Pancreas (tissue), 10 donors: ENCODE measurements around the gene CCDC102A. TPM values are rescaled to one million over a fixed set of nuclear protein-coding genes. Genes with fewer than 3 reads are reported as not detected.

ENCODE experiments used
- ATAC-seq, 4 donors: fragments of 200-7000 bp; cut with Tn5 transposase; one replicate each; pipeline versions ENCODE4 v1.8.0 to v1.9.1; 2020; ENCODE audit warnings: mild to moderate bottlenecking in 4 of 4, moderate library complexity in 4 of 4
- DNase-seq, 6 donors: peaks; one replicate each; pipeline ENCODE4 v3.0.0-alpha.2; 2020
- FAIRE-seq: peaks from 2 replicates; lab custom pipeline; 2012; peaks lifted over from hg19 to GRCh38; lab: Jason Lieb, UNC
- H3K27ac ChIP-seq, 4 donors: fragments of 200-600 bp; sonication (generic); 1 replicate in 3 of 4; 2 replicates in 1 of 4; pipeline versions ENCODE4 v1.5.0 to v1.8.0; 2020
- H3K27me3 ChIP-seq, 4 donors: fragments of 200-600 bp; one replicate each; pipeline ENCODE4 v1.8.0; 2021
- H3K36me3 ChIP-seq, 3 donors: fragments of 200-600 bp; sonication (generic) in 1 of 3; one replicate each; pipeline versions ENCODE4 v1.5.0 to v1.8.0; 2020 to 2021
- H3K4me1 ChIP-seq, 3 donors: fragments of 200-600 bp; one replicate each; pipeline ENCODE4 v1.8.0; 2021
- H3K4me3 ChIP-seq, 4 donors: fragments of 200-600 bp; sonication (generic) in 2 of 4; one replicate each; pipeline versions ENCODE4 v1.5.0 to v1.8.0; 2020 to 2021
- H3K9me3 ChIP-seq, 4 donors: fragments of 200-600 bp; one replicate each; pipeline ENCODE4 v1.8.0; 2021
- CTCF ChIP-seq, 4 donors: fragments of 200-600 bp; sonication (generic) in 3 of 4; IDR thresholded peaks; one replicate each; pipeline versions ENCODE4 v1.5.0 to v1.8.0; 2021; ENCODE audit warnings: antibody characterized with exemption in 4 of 4
- WGBS, 2 donors: extraction: QIAGEN DNeasy Blood & Tissue Kit; methylation state at CpG; one replicate each; pipeline ENCODE4 v1.1.7; 2013; 5-methylcytosine and 5-hydroxymethylcytosine counted together
- intact Hi-C, 3 donors: fragments of 100-400 bp; cut with DNase I; formaldehyde crosslinking; loops; one replicate each; pipeline versions ENCODE4 v1.11.1 to v1.14.2; 2022
- polyA plus RNA-seq, 2 donors: library from polyadenylated mRNA; stranded (reverse); fragments of 200-250 nt; gene quantifications; one replicate each; pipeline ENCODE4 v1.2.3, GENCODE V29; 2013
- total RNA-seq, 6 donors: library from RNA; stranded (reverse); fragmentation: NEBNext Ultra II Directional in 4 of 6; extraction: Animal tissue kit (Norgen Biotek cat#: 25700) in 4 of 6; gene quantifications; one replicate each; pipeline versions ENCODE4 v1.2.1 to v1.2.4, GENCODE V29; 2021 to 2023
- donor health status: healthy with polysubstance abuse.
- donor health status: DM: no; HTN: no; CAD: no; lungs with moderate emphysema.
- donor health status: DM: no; HTN: no; CAD: no.
- donor health status: control.
- donor health status: control.
- donor health status: Bipolar disorder and iron deficiency.
- donor health status: DM: yes; HTN: yes; CAD: no.
- donor health status: DM: no; HTN: no; CAD: no.
- donor health status: DM: no; HTN: no; CAD: no.
- donor health status: DM: yes; HTN: yes; CAD: no.

Gene CCDC102A
- total and polyA plus RNA-seq, 8 donors, result 2.2 to 5.8 (median 2.9) TPM

- no peaks in the 10 kb centered on the region for H3K36me3 ChIP-seq
- TF ChIP-seq CTCF (IDR thresholded peaks at IDR 0.05), result no peak
- FAIRE-seq, result no peak
- WGBS, 2 donors, result 70 to 85% methylated on average over 3 of the region's 3 CpGs
- intact Hi-C loops, result no loop called here
- no peaks in the 10 kb centered on the region for H3K4me1 ChIP-seq
- H3K27me3 ChIP-seq, result no peaks in the 10 kb centered on the region
- H3K9me3 ChIP-seq, result no peaks in the 10 kb centered on the region
- H3K4me3 ChIP-seq, result no peak overlapping the region
- no peak overlapping the region for H3K27ac ChIP-seq
- ATAC-seq, result no peak
- no peak for DNase-seq
Observed at GRCh38 chr16:57566436-57566835, 30.1 kb upstream of the CCDC102A start.

- Histone ChIP-seq H3K4me3 (no peak overlapping the region), H3K27ac (no peak overlapping the region), H3K9me3 (no peaks in the 10 kb centered on the region), H3K27me3 (no peaks in the 10 kb centered on the region), H3K36me3 (no peaks in the 10 kb centered on the region), H3K4me1 (no peaks in the 10 kb centered on the region)
- 57 to 74% methylated on average over 3 of the region's 3 CpGs for WGBS, 2 donors
- DNase-seq (no peak), FAIRE-seq (no peak), ATAC-seq (no peak)
- TF ChIP-seq CTCF (IDR thresholded peaks at IDR 0.05), result no peak
- intact Hi-C loops, result no loop called here
Observed at GRCh38 chr16:57565461-57565860, 29.1 kb upstream of the CCDC102A start.

- FAIRE-seq, result no peak
- no peaks in the 10 kb centered on the region for H3K9me3 ChIP-seq
- intact Hi-C loops, result no loop called here
- 55 to 68% methylated on average over 10 of the region's 10 CpGs for WGBS, 2 donors
- no peaks in the 10 kb centered on the region for H3K27me3 ChIP-seq
- H3K36me3 ChIP-seq, result no peaks in the 10 kb centered on the region
- no peak for ATAC-seq
- TF ChIP-seq CTCF (IDR thresholded peaks at IDR 0.05), result no peak
- no peaks in the 10 kb centered on the region for H3K4me1 ChIP-seq
- no peak overlapping the region for H3K4me3 ChIP-seq
- no peak overlapping the region for H3K27ac ChIP-seq
- DNase-seq, result no peak
Observed at GRCh38 chr16:57564571-57565270, 28.4 kb upstream of the CCDC102A start.

GRCh38 chr16:57563761-57564160 is 27.4 kb upstream of the CCDC102A start:
- ATAC-seq, result no peak
- H3K27me3 ChIP-seq, result no peaks in the 10 kb centered on the region
- H3K9me3 ChIP-seq, result no peaks in the 10 kb centered on the region
- FAIRE-seq, result no peak
- no peaks in the 10 kb centered on the region for H3K4me1 ChIP-seq
- no peaks in the 10 kb centered on the region for H3K36me3 ChIP-seq
- no peak for TF ChIP-seq CTCF (IDR thresholded peaks at IDR 0.05)
- WGBS, 2 donors, result 50 to 76% methylated on average over 12 of the region's 12 CpGs
- DNase-seq, result no peak
- intact Hi-C loops, result no loop called here
- no peak overlapping the region for H3K4me3 ChIP-seq
- no peak overlapping the region for H3K27ac ChIP-seq

- Histone ChIP-seq H3K4me3 (no peak overlapping the region), H3K27me3 (no peaks in the 10 kb centered on the region), H3K36me3 (no peaks in the 10 kb centered on the region), H3K4me1 (no peaks in the 10 kb centered on the region), H3K27ac (no peak overlapping the region), H3K9me3 (no peaks in the 10 kb centered on the region)
- intact Hi-C loops, result no loop called here
- no peak for FAIRE-seq
- DNase-seq, result no peak
- WGBS, 2 donors, result 58 to 74% methylated on average over 3 of the region's 3 CpGs
- TF ChIP-seq CTCF (IDR thresholded peaks at IDR 0.05), result no peak
- peak in 1 of 4 donors; percentile 9 for ATAC-seq
Observed at GRCh38 chr16:57563487-57563750, 27.0 kb upstream of the CCDC102A start.
